HG03520 (cell line): ENCODE measurements around the gene TCERG1L.

Experiments used
- ATAC-seq: cut with Tn5 transposase; IDR thresholded peaks from one replicate; pipeline ENCODE4 v1.9.1; 2021; ENCODE audit warnings: mild to moderate bottlenecking, moderate library complexity; ENCODE audit not compliant: unreplicated experiment

Gene TCERG1L

DNA sequence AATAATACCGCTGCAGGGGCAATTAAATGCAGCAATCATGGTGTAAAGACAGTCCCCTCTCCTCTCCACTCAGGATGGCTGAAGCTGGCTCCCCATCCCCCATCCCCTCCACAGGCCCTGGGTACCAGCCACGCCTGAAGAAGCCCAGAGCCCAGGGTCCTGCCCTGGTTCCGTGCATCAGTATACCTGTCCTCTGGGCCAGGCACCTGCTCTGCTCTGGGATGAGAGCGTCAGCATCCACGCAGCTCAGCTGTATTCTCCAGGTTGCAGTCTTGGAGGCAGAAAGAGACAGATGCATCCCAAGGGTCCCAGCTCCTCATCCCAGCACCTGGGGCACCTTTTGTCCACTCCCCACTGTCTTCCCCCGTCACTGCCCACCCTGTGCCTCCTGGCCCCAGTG lies 233.8 kb downstream of the TCERG1L start:
- no peak for ATAC-seq

DNA sequence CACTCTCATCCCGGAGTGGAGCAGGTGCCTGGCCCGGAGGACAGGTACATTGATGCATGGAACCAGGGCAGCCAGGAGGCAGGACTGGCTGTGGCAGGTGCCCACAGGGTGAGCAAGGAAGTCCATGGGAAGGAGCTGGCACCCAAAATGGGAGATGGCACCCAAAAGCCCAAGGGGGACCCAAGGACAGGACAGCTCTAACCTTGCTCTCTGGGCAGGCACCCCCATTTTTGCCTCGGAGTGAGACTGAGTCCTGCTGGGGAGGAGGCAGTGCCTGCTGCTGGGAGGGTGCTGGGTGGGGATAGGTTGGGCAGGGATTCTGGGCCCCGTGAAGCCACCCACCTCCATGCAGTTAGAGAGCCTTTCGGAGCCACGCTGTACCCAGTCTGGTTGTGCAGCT lies 234.5 kb downstream of the TCERG1L start:
- no peak for ATAC-seq

DNA sequence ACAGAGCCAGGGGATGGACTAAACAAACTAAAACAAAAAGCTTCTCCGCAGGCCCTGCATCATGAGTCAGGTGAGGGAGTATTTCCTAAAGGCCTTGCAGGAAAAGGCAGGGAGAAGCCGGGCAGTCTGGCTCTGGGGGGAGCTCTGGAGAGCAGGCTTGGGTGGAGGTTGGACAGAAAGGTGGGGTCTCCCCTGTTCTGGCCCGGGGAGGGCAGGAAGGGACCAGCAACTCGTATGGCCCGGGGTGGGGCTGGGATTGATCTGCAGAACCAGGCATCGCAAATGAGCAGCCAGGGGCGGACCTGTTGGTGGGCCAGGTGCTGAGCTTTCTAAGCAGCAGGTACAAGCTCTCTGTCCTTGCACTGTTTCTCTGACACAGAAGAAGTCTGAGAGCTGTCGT lies 235.2 kb downstream of the TCERG1L start:
- ATAC-seq = no peak

DNA sequence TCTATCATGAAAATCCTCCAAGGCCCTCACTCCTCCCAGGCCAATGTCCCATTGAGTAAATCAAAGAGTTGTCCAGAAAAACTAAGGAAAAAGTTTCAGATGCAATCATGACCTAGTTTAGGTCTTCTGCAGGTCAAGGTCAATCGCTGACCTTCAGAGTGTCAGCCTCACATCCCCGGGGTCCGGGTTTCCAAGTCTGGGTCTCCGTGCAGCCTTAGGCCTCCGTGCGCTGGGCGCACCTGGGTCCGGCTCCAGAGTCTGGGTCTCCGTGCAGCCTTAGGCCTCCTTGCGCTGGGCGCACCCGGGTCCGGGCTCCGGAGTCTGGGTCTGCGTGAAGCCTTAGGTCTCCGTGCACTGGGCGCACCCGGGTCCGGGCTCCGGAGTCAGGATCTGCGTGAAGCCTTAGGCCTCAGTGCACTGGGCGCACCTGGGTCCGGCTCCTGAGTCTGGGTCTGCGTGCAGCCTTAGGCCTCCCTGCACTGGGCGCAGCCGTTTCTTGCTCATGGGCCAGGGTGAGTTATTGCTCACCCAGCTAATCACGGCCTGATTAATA lies 236.2 kb downstream of the TCERG1L start:
- ATAC-seq = no peak

DNA sequence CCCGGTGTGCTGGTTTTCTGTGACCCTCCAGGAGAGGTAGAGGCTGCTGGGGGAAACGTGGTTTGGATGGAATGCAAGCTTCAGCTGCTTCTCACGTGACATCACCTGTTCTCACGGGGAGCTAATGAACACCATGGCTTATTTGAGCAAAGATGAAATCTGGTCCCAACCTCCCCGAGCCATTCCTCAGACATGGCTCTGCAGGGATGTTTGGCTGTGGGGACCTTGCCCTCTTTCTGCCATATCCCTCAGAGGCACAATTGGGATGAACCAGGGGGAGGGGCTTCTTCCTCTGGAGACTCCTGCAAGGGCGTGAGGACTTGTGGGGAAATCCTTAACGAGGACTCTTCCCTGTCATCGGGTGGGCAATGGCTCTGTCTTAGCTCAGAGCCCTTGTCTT lies 236.8 kb downstream of the TCERG1L start:
- no peak for ATAC-seq

DNA sequence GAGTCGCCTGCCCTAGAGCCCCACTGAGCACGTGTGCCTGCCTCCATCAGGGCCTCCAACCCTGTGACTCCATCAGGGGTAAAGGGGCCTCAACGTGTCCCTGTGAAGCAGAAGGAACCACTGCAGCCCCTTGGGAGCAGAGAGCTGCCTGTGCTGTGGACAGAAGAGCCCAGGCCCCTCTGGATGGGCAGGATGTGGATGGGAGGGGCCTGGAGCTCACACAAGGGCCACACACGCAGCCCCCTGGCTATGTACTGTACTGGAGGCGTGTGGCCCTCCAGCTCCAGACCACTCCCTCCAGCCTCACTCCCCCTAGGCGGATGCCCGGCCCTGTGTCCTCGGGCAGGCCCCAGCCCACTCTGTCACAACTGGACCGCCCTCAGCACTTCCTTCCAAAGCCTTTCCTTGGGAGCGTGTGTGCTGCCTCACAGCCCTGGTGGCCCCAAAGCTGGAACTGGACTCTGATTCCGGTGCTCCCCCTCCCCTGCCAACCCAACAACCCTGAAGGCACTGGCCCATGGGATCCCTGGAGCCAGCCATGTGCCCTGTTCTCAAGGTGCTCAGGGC lies 238.0 kb downstream of the TCERG1L start:
- no peak for ATAC-seq

DNA sequence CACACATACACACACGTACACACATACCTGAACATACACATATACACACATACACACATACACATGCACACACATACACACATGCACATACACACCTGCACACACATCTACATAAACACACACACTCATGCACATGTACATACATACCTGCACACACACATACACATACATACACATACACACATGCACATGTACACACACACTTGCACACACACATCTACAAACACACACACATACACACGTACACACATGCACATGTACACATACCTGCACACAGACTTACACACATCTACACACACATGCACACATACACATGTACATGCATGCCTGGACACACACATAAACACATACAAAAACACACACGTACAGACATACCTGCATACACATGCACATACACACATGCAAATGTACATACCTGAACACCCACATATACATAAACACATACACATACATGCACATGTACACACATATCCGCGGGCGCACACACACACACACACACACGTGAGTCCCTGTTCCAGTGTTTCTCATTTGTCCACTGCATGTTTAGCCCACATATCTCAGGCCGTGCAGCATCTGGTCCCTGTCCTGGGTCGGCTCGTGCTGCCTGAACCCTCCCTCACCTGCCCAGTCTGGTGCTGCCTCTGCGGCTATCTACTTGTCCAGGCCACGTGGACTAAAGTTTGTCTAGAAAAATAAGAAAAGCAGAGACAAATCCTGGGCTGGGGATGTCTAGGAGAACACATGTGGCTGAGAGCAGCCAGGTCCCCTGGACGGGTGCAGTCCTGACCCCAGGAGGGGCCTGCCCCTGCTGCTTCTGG lies 238.7 kb downstream of the TCERG1L start:
- no peak for ATAC-seq

DNA sequence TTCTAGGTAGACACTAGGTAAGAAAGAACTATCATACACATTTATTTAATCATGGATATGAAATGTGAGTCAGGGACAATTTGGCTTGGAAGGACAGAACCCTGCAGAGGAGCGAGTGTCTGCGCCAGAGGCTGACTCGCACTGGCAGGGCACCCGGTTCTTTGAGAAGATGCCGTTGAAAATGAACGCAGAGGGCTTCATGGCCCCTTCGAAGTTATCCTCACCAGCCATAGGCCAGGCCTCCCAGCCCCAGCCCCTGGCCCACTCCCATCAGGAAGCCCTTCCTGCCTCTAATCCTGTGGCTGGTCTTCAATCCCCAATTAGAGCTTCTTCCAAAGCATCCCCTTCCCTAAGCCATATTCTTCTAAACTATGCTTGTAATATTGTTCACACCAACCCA lies 239.8 kb downstream of the TCERG1L start:
- ATAC-seq = no peak

DNA sequence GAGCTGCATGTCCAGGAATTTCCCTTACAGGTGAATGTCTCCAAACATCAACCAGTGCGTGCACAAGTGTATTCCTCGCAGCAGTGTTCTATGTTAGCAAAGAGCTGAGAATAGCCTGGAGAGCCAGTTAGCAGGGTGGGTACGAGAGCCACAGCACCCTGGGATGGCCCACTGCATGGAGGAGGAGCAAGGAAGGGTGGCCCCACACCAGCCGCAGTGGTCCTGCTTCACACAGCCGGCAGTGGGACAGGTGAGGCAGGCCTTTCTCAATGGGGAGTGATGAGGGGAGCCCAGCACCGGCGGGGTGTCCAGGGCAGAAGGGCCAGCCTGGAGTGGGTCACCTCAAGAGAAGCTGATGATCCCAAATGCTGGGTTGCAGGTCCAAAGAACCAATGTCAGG lies 240.7 kb downstream of the TCERG1L start:
- no peak for ATAC-seq

DNA sequence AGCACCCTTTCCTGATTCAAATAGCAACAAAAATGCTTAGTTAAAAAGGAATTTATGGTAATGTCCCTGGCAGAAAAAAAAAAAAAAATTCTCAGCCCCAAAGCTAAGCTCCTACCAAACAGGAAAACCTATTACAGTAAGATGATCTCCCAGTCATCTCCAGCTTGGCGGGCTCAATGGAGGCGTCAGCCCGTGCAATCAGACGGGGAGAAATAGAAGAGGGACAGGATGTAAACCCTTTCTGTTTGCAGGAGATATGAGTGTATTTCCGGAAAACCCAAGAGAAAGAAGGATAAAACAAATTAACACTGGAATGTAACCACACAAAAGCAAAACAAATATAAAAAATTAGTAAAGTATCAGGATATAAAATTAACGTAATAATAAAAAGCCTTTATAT lies 242.8 kb downstream of the TCERG1L start:
- ATAC-seq = no peak

DNA sequence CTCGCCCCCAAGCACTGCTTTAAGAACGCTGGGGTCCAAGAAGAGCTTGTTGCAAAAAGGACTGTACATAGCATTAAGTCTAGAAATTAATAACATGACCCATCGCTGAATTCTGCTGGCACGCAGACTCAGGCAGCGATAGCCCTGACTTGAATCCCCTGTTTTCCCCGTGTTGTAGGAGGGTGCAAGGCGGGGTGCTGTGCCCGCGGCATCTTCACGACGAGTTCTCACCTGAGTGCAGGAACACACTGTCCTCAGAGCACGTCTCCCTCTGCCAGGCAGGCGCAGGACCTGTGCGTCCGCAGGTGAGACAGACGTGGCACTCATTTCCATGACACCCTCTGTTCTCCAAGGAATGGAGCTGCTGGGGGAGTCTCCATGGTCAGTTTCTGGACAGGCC lies 243.2 kb downstream of the TCERG1L start:
- no peak for ATAC-seq

DNA sequence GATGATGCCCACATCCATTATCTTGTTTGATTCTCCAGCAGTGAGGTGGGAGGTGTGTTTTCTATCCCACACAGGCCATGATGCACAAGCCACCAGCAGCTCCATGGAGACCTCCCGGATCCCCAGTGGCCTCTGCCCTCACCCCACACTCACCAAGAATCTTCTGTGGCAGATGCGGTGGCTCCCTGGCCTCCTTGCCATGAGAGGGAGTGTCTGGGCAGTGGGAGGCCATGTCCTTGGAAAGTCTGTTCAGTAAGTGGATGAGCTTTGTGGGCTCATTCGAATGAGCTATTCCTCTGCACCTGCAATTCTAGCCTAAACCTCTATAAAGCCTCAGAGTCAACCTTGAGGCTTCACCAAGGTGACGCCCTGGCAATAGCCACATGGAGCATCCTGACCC lies 243.8 kb downstream of the TCERG1L start:
- no peak for ATAC-seq

DNA sequence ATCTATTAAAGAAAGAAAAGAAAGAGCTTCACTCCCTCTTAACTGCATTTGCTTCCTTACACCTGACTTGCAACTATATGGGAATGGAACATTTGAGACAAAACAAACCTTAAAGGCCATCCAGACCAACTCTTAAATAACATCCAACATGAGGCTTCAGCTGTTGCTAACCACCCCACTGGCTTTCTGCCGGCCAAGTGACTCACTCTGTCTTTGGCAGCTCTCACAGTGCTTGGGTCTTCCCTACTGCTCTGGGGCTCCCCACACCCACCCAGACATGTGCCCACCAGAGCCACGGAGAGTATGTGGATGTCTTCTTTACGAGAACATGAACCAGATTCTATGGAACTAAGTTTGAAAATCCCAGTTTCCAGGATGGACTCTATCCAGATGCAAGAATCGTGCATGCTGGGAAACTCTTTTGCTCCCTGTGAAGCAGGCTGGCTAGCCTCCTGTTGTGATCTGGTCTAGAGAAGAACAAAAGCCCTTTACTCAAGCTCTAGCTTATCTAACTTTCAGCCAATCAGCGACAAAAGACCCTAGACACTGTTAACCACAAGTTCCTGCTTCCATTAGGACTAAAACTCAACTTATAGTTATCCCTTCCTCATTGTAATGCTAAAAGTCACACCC lies 245.7 kb downstream of the TCERG1L start:
- ATAC-seq = no peak

DNA sequence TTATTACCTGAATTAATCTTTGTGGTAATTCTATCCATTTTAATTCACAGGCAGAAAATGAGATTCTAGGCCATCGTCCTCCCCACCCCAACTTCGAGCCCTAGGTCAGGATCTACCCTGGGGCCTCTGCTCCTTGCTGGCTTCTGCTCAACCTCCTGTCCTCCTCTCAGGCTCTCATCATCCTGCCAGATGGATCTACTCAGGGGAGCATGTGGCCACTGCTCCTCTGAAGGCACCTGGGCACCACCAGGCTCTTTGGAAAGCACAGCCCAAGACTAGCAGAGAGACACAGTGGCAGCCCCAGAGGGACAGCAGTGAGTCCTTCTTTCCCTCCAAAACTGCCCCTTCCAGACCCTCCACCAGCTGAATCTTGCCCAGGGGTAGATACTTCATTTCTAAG lies 248.2 kb downstream of the TCERG1L start:
- ATAC-seq = no peak

DNA sequence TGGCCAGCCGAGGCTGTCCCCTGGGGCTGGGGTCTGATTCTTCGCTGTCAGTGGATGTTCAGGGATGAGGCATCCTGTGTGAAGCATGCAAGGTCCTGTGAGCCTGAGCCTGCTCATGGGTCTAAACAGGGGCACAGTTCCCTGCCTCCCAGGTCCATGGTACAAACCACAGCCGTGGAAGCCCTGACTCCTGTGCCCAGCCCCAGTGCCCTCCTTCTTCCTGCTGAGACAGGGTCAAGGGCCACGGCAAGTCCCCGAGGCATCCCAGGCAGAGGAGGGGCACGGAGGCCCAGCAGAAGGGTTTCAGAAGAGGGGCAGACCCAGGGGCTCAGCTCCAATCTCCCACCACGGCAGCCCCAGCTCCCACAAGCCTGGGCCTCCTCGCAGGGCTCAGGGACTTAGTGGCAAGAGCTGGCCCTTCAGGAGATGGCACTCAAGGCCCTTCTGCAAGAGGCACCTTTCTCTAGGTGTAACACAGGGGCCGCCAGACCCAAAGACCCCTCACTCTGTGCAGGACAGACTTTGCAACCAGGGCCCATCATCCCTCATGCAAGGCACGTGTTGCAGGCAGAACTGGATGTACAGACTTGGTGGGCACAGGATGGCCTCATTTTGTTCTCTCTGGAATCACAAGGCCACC lies 248.8 kb downstream of the TCERG1L start:
- no peak for ATAC-seq

DNA sequence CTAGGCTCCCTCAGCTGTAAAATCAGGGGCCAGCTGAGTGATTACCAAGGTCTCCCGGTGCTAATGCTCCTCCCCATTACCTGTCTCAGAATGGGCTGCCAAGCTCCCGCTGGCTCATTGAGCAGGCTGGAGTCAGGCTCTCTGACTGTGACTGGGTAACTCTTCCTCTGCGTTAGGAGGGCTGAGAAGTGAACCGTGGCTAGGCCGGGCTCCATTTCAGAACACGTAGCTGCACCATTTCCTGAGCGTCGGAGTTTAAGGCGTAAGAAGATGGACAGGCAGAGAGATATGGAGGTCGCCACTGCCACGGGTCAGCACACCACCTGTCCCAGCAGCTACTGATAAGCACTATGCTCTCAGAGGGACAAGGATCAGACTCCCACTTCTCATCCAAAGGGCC lies 250.3 kb downstream of the TCERG1L start:
- no peak for ATAC-seq

DNA sequence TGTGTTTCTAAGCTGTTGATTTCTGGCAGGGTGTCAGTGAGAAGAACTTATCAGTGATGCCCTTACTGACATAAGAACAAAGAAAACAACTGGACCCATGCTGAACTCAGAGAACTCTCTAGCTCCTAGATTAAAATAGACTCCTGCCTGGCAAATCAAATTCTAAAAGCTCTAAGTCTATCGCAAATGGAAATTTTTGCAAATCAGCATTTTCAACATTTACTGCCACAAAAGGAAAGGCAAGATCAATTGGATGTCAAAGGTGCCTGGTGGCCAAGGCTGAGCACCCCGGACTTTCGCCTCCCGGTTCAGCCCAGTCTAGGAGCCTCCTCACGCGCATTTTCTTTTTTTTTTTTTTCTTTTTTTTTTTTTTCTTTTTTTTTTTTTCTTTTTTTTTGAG lies 251.6 kb downstream of the TCERG1L start:
- ATAC-seq = no peak

DNA sequence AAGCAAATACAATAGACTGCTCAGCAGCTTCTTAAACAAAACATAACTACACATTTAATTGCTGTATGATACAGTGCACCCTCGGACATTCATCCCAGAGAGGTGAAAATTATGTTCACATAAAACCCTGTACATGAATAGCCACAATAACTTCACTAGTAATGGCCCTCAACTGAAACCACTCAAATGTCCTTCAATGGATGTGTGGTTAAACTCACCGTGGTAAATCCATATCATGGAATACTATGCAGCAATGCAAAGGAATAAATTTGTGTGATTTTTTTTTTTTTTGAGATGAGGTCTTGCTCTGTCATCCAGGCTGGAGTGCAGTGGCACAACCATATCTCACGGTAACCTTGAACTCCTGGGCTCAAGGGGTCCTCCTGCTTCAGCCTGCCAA lies 252.7 kb downstream of the TCERG1L start:
- ATAC-seq = no peak

DNA sequence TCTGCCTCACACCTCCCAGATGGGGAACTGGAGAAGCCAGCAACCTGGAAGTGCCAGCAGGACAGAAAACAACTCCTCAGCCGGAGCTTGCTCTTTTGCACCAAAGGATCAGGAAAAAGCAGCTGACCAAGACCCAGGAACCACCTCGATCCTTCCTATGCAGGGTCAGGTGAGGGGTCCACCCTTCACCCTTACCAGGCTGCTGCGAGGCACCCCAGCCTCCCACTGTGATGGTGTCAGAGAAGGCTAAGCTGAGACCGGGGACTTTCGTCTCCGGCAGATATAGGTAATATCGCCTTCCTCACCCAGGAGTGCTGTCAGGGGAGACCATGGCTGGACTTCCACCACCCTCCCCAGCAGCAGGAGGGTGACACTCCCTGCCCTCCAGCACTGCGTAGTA lies 254.7 kb downstream of the TCERG1L start:
- no peak for ATAC-seq

DNA sequence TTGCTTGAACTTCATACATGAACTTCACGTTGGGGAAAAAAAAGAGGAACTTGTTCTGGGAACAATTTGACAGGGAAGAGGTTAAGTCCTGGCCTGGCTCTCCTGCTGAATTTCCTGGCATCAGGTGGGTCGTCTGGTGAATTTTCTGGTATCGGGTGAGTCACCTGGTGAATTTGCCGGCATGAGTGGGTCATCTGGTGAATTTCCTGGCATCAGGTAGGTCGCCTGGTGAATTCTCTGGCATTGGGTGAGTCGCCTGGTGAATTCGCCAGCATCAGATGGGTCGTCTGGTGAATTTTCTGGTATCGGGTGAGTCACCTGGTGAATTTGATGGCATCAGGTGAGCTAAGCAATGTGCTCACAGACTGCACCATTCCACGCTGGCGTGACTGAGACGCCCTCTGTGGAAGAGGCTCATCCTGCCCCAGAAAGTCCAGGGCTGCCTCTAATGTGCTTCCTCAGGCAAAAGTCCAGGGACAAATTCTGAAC lies 255.4 kb downstream of the TCERG1L start:
- no peak for ATAC-seq

DNA sequence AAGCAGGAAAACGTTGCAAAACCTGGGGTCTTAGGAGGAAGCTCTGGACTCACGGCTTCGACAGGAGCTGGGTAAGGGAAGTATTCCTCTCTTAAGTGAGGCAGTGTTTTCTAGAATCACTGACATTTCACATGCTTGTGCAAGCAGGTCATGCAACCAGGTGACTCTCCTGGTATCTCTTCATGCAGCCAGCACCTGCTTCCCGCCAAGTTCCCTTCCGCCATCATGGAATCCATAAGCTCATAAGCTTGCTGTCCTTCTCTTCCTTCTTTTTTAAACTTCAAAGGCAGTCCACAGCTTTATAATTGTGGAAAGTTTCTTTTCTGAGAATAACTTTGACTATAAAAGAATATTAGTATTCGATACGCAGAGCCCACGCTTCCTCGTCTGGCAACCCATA lies 256.1 kb downstream of the TCERG1L start:
- ATAC-seq = no peak
